Measurements from ENCODE around the gene RFNG.

DNA sequence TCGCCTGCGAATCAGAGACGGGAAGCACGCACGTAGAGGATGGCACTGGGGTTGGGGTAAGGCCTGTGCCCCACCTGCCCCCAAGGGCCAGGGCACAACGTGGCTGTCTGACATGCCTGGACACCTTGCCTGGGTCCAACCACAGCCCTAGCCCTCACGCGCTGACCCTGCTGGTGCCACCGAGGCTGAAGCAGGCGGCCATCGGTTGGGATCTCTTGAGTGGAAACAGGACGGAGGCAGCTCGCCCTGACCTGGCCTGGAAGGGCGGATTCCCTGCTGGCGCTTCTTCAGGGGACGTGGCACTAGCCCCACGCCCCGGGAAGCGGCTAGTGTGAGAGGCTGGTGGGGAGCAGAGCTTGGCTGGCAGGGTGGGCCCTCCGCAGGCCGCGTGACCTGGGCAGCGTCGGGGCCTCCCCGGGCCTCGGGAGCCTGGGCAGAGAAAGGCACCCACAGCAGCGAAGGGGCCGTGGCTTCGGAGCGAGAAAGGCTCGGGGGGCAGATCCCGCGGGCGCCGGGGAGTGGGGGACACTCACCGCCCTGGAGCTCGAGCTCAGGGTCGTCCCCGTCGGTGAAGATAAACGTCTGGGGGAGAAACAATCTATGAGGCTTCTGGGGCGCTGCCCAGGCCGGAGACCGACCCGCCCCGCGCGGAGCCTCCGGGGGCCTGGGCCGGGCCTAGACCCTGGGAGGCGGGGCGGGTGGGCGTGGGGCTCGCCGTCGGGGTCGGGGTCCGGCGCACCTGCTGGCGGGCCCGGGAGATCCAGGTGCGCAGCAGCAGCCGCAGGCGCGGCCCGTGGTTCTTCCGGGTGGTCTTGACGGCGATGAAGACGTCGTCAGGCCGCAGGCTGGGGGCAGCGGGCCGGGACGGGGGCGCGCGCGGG lies 610 bp downstream of the RFNG start:
- TF ChIP-seq, protein P1, sequence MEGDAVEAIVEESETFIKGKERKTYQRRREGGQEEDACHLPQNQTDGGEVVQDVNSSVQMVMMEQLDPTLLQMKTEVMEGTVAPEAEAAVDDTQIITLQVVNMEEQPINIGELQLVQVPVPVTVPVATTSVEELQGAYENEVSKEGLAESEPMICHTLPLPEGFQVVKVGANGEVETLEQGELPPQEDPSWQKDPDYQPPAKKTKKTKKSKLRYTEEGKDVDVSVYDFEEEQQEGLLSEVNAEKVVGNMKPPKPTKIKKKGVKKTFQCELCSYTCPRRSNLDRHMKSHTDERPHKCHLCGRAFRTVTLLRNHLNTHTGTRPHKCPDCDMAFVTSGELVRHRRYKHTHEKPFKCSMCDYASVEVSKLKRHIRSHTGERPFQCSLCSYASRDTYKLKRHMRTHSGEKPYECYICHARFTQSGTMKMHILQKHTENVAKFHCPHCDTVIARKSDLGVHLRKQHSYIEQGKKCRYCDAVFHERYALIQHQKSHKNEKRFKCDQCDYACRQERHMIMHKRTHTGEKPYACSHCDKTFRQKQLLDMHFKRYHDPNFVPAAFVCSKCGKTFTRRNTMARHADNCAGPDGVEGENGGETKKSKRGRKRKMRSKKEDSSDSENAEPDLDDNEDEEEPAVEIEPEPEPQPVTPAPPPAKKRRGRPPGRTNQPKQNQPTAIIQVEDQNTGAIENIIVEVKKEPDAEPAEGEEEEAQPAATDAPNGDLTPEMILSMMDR (conservative IDR thresholded peaks at IDR 0.05), result no peak
- TF ChIP-seq EZH2 (IDR thresholded peaks at IDR 0.05; ENCODE audit: low read depth), result no peak

All from PC-9 (cell line).